Breast epithelium (tissue), 3 donors: Measurements from ENCODE around the gene PLP2.
"Not testable (repeated sequence)": the region's sequence is repeated elsewhere in the genome, so short reads cannot be mapped to it uniquely, and the experiment has no call there.

Source experiments
- POLR2A ChIP-seq: fragments of 450-650 bp; IDR thresholded peaks from one replicate; pipeline ENCODE4 v1.6.1; 2016; ENCODE audit warnings: antibody characterized with exemption, mild to moderate bottlenecking, moderate library complexity
- POLR2AphosphoS5 ChIP-seq, 3 donors: sonication (generic); formaldehyde crosslinking; IDR thresholded peaks; one replicate each; pipeline ENCODE4 v1.6.1; 2017; ENCODE audit warnings: antibody characterized with exemption in 3 of 3
- TF ChIP-seq, protein P1 (sequence below), 3 donors: fragments of 450-650 bp; IDR thresholded peaks; one replicate each; pipeline ENCODE4 v1.5.1; 2016 to 2017; ENCODE audit warnings: antibody characterized with exemption in 3 of 3, mild to moderate bottlenecking in 3 of 3, moderate library complexity in 3 of 3

- TF ChIP-seq POLR2AphosphoS5 (IDR thresholded peaks at IDR 0.05); POLR2A: not testable (repeated sequence)
- TF ChIP-seq, protein P1, sequence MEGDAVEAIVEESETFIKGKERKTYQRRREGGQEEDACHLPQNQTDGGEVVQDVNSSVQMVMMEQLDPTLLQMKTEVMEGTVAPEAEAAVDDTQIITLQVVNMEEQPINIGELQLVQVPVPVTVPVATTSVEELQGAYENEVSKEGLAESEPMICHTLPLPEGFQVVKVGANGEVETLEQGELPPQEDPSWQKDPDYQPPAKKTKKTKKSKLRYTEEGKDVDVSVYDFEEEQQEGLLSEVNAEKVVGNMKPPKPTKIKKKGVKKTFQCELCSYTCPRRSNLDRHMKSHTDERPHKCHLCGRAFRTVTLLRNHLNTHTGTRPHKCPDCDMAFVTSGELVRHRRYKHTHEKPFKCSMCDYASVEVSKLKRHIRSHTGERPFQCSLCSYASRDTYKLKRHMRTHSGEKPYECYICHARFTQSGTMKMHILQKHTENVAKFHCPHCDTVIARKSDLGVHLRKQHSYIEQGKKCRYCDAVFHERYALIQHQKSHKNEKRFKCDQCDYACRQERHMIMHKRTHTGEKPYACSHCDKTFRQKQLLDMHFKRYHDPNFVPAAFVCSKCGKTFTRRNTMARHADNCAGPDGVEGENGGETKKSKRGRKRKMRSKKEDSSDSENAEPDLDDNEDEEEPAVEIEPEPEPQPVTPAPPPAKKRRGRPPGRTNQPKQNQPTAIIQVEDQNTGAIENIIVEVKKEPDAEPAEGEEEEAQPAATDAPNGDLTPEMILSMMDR (IDR thresholded peaks at IDR 0.05) = not testable (repeated sequence)
Measured at GRCh38 chrX:49127742-49128258, 43.9 kb upstream of the PLP2 start.
